Measurements from ENCODE around the gene SLC47A2. TPM values are rescaled to one million over a fixed set of nuclear protein-coding genes. Genes with fewer than 3 reads are reported as not detected.

Gene SLC47A2
- total and polyA plus RNA-seq, 2 of the 13 experiments (the other 11 are each of a cell fraction or from before 2014, with no cell fraction given) = 0.04 TPM; not detected in 1

GRCh38 chr17:19648475-19649273 is 67.7 kb downstream of the SLC47A2 start, which contains the start of gene ALDH3A2 (continued):
- TF ChIP-seq DBP (CRISPR knock-in tag; IDR thresholded peaks at IDR 0.05; ENCODE audit: not compliant biosample characterization) = peak; percentile 91
- TF ChIP-seq CERS6 (CRISPR knock-in tag; IDR thresholded peaks at IDR 0.05) = no peak
- TF ChIP-seq ZNF431 (CRISPR knock-in tag; IDR thresholded peaks at IDR 0.05; ENCODE audit: borderline replicate concordance, low read depth) = peak; percentile 99
- peak; percentile 67 for TF ChIP-seq ZNF629 (CRISPR knock-in tag; conservative IDR thresholded peaks at IDR 0.05)
- TF ChIP-seq ZNF609 (CRISPR knock-in tag; IDR thresholded peaks at IDR 0.05; ENCODE audit: borderline replicate concordance) = peak; percentile 92
- TF ChIP-seq, protein P1, sequence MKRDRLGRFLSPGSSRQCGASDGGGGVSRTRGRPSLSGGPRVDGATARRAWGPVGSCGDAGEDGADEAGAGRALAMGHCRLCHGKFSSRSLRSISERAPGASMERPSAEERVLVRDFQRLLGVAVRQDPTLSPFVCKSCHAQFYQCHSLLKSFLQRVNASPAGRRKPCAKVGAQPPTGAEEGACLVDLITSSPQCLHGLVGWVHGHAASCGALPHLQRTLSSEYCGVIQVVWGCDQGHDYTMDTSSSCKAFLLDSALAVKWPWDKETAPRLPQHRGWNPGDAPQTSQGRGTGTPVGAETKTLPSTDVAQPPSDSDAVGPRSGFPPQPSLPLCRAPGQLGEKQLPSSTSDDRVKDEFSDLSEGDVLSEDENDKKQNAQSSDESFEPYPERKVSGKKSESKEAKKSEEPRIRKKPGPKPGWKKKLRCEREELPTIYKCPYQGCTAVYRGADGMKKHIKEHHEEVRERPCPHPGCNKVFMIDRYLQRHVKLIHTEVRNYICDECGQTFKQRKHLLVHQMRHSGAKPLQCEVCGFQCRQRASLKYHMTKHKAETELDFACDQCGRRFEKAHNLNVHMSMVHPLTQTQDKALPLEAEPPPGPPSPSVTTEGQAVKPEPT (CRISPR knock-in tag; IDR thresholded peaks at IDR 0.05; ENCODE audit: low read depth) = 0 out of 2 replicates have a peak, but pooled peaks have one; percentile 62
- peak; percentile 93 for TF ChIP-seq ZNF770 (CRISPR knock-in tag; IDR thresholded peaks at IDR 0.05)
- peak; percentile 76 for TF ChIP-seq IKZF4 (CRISPR knock-in tag; IDR thresholded peaks at IDR 0.05; ENCODE audit: borderline replicate concordance, low read depth, not compliant biosample characterization)
- no peak for TF ChIP-seq ZNF10 (CRISPR knock-in tag; IDR thresholded peaks at IDR 0.05; ENCODE audit: borderline replicate concordance, low read depth)
- TF ChIP-seq ZNF883 (CRISPR knock-in tag; IDR thresholded peaks at IDR 0.05; ENCODE audit: not compliant biosample characterization) = peak; percentile 42
- peak; percentile 98 for TF ChIP-seq MTERF4 (CRISPR knock-in tag; IDR thresholded peaks at IDR 0.05)
- TF ChIP-seq ZNF674 (CRISPR knock-in tag; IDR thresholded peaks at IDR 0.05; ENCODE audit: low read depth) = no peak; the same call in 1 of the 2 replicates
- peak; percentile 74 for TF ChIP-seq XRCC5 (optimal IDR thresholded peaks at IDR 0.05; ENCODE audit: low read length)
- TF ChIP-seq ZBTB3 (CRISPR knock-in tag; IDR thresholded peaks at IDR 0.05; ENCODE audit: borderline replicate concordance, low read depth) = peak; percentile 75; the same call in 1 of the 2 replicates
